Activated T-cell treated with anti-CD3 and anti-CD28 coated beads for 48 hours (primary cell): ENCODE data around the gene TLR3.
"Not testable (repeated sequence)": the region's sequence is repeated elsewhere in the genome, so short reads cannot be mapped to it uniquely, and the experiment has no call there.

Source experiments
- DNase-seq: peaks from one replicate; pipeline ENCODE4 v3.0.0-alpha.2; 2020; ENCODE audit warnings: low read depth

TLR3 gene

DNA sequence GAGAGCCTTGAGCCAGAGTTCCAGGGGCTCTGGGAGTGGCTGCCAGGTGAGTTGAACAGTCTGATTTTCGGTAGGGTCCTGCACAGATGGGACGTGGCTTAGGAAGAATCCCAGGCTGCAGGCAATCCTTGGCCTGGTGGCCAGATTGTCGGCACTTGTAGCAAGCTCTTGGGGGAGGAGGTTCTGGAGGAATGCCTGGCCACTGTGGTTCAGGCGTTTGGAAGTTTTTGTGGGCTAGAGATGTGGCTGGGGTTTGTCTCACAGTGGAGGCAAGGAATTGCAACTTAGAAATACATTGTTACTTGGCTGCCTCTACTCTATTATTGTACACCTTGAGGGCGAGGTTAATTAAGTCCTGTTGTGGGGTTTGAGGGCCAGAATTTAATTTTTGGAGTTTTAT, 21.5 kb upstream of the TLR3 start:
- DNase-seq, result not testable (repeated sequence)

DNA sequence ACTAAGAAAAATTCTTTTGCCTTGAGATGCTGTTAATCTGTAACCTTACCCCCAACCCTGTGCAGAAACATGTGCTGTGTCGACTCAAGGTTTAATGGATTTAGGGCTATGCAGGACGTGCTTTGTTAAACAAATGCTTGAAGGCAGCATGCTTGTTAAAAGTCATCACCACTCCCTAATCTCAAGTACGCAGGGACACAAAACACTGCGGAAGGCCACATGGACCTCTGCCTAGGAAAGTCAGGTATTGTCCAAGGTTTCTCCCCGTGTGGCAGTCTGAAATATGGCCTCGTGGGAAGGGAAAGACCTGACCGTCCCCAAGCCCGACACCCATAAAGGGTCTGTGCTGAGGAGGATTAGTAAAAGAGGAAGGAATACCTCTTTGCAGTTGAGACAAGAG, 18.8 kb upstream of the TLR3 start:
- not testable (repeated sequence) for DNase-seq

DNA sequence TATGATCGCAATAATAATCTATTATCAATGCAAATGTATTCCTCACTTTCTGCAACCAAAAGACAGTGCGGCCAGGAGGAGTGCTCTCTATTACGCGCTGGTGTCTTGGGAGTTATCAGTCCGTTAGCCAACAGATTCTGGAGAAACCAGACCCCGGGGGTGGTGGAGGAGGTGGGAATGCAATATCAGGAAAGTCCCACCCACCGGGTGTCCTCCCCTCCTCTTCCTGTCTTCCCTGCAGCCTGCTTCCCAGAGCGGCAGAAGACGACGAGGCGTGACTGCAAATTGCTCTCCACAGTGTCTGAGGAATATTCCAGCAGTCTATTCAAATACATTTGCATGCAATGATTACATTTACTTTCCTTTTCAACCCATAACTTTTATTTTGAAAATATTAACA, 17.9 kb upstream of the TLR3 start:
- no peak for DNase-seq

DNA sequence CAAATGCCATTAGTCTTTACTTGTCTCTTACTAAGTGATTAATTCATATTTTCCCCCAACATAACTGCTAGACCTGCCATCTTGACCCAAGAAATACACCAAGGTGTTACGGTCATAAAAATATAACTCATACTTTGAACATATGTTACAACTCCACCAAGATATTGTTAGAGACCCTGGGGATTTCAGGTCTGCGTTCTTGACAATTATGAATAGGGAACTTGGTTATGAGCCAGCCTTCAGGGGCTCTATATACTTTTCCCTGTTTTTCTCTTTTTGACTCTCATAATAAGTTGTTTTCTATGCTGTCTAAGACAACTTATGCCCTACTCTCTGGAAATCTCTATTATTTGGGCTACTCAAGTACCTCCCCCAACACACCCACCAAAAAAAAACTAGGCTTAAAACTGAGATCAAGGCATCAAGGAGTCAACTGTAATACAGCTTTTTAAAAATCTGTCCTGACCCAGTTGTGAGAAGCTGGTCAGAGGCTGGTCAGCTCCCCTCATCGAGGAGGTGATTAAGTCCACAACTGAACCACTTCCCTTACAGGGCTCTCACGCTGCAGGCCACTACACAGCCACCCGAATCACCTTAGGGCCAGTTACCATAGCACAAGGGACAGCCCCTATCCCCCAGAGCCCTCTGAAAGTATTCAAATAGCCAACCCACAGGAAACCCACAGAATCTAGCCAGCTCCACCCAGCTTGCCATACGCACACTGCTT, 10.5 kb upstream of the TLR3 start:
- no peak for DNase-seq

DNA sequence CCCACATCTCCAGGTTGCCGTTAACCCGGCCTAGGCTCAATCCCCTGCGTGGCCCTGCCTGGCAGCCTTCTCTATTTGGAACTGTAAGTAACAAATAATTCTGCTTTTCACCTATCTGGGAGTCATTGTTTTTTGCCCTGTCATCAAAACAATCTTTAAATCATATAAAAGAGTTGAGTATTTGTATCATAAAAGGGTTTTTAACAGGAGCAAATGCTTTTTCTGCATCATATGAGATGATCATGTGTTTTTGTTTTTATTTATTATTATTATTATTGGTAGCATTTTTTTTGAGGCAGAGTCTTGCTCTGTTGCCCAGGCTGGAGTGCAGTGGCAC, 10.0 kb upstream of the TLR3 start:
- no peak for DNase-seq

DNA sequence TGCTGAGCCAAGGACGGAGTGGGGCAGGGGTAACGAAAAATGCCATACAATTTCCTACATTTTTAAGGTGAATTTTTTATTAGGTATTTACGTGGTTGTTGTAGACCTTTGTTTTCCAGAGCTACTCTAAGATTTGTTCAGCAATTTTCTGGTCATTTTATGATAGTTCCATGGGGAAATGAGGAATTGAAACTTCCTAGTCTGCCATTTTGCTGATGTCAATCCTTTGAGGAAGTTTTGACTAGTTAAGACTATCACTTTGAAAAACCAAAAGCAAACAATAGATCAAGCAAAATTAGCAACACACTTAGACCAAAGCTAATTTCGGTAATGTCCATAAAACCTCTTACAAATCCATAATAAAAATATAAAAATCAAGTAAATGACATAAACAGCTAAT, 7.0 kb upstream of the TLR3 start:
- no peak for DNase-seq

DNA sequence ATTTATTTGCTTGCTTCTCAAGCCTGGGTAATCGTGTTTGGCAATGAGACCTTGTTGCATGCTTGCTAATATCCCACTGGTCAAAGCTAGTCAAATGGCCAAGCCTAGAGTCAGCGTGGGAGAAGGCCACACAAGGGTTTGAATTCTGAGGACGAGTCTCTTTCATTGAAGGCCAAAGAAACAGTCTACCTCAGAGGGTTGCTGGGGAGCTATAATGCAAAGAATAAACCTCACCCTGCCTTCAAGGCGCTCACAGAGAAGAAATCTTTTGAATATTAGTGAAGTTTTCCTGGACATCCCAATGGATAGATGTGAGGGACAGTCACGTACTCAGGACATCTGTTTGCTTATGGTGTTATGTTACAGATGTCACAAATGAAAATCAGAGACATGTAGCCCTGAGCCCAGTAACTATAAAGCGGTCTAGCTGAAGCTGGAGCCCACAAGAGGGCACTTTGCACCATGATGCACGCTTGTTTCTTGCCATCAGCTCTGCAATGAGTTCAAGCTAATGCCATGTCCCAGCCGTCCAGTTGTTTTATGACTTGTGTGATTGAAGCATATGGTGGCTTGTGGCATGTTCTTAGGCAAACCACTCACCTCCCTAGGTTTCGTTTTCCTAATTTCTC, 1.1 kb upstream of the TLR3 start:
- DNase-seq, result no peak

DNA sequence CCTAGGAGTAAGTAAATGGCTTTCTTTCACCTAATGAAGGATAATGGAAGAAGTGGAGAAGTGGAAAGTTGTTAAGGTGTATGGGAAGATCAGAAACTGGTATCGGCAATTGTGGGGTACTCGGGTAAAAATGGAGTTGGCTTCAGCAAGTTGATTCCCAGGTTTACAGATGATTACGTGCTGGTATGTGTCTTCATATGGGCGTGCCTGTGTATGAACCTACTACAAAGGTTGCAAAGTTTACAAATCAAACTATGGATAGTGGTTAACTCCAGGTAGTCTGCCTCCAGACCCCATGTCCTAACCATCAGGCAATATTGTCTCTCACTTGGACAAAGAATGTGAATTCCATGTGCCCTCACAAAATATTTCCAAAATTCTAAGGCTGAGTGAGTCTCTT, 773 bp downstream of the TLR3 start:
- DNase-seq, result no peak

DNA sequence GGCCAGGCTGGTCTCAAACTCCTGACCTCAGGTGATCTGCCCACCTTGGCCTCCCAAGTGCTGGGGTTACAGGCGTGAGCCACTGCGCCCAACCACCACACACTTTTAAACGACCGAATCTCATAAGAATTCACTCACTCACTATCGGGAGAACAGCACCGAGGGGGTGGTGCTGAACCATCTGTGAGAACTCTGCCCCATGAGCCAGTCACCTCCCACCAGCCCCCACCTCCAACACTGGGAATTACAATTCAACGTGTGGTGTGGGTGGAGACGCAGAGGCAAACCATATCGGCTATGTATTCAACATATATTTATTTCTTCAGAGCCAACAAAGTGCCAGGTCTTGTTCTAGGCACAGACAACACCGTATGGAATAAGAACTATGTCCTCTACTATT, 3.6 kb downstream of the TLR3 start:
- DNase-seq, result no peak

DNA sequence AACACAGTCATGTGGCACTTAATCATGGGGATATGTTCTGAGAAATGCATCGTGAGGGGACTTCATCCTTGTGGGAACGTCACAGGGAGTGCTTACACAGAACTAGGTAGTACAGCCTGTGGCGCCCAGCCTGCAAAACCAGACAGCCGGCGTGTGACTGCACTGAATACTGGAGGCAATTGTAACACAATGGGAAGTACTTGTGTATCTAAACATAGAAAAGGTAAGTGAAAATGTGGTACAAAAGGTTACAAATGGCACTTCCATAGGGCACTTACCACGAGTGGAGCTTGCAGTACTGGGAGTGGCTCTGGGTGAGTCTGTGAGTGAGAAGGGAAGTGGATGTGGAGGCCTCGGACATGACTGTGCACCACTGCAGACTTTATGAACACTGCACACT, 5.2 kb downstream of the TLR3 start:
- no peak for DNase-seq

DNA sequence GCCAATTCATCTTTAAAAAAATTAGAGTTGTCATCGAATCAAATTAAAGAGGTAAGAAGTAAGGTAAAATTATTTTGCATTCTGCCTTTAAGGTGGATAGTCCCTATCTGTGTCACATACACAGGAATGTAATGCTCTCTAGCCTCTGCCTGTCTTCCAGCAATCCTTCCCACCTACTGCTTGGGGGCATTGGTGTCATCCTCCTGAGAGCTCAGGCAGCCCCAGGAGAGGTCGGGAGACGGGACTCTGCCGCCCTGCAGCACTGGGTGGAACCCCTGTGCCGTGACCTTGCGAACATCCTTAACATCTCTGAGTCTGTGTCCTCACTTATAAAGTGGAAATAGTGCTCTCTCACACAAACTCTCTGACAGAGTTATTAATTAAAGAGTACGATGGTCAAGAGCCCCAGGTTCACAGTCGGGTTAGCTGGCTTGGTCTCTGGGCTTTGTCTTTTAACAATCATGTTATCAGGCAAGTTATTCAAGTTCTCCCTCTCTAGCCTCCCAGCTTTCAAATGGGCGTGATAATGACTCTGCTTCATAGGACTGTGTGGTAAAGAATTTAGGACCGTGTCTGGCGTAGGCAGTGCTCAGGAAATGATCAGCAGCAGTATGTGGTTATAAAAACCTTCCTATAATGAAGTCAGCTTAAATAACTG, 10.2 kb downstream of the TLR3 start:
- no peak for DNase-seq

DNA sequence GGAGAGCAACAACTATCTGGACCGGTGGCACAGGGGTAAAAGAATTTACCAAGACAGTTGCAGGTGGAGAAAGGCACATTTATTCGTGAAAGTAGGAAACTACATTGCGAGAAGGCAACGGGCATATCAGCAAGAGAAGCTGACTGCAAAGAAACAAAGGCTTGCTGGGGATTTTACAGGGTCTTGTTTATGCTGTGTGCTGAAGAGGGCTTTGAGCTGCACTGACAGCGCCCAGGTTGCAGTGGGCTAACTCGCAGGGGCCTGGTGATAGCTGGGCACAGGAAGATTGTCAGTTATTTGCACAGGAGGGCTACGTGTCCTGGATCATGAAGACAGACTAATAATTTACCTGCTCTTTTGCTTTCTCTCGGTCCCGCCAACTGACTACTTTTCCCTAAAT, 10.7 kb downstream of the TLR3 start:
- no peak for DNase-seq

DNA sequence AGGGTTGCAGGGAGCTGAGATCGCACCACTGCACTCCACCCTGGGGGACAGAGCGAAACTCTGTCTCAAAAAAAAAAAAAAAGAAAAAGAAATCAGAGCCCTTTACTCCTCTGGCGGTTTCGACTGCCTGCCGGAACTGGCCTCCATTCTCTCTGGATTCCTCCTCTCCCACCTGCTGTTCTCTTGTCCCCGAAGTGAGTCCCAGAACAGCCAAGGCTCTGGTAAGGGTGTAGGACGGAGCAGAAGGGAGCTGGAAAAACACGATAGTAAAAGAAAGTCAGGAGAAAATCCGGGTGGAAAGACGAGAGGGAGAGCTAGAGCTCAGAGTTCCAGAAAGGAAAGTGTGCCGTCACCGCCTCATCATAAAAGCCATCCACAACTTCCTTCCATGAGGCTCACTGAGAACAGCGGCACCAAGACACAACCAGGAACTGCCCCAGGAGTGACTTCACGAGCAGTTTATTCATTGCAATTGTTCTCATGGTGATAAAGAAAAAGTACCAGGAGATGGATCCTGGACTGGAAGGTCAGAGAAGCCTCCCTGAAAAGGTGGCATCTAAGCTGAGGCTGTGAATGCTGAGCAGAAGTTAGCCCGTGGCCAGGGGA, 12.3 kb downstream of the TLR3 start:
- no peak for DNase-seq

DNA sequence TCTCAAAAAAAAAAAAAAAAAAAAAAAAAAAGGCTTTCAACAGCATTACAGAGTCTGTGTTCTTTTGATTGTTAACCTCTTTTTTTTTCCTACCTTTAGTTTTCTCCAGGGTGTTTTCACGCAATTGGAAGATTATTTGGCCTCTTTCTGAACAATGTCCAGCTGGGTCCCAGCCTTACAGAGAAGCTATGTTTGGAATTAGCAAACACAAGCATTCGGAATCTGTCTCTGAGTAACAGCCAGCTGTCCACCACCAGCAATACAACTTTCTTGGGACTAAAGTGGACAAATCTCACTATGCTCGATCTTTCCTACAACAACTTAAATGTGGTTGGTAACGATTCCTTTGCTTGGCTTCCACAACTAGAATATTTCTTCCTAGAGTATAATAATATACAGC, 13.3 kb downstream of the TLR3 start:
- no peak for DNase-seq

DNA sequence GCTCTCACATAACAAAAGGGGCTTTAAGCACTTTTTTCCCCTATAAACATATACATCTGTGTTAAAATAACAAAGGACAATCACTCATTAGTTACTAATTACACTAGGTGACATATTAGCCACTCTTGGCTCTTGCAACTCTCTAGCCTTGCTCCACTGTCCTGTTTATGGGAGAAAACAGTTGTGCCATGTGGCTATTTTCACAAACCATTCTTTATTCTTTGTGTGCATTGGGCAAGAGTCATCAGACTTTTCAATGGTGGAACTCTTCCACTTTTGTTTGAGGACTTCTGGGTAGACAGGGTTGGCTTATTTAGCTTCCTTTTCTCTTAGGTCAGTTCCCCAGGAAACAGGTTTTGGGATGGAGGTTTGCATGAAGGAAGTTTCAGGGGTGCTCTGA, 19.6 kb downstream of the TLR3 start:
- DNase-seq, result no peak

DNA sequence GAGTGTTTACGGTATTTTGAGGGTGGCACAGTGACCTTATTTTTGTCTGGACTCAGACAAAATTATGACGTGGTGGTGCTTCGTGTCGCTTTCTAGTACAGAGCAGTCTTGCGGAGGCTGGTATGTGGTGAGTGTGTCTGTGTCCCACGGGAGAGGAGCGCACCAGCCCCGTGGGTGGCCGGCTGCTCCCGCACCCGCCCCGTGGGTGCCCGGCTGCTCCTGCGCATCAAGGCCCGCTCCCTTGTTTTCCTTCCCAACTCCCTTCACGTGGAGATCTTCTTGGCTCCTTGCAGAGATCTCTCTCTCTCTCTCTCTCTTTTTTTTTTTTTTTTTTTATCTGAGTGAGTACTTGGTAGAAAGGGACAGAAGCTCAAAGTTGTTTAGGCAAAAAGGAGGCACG, 23.3 kb downstream of the TLR3 start:
- DNase-seq, result no peak

DNA sequence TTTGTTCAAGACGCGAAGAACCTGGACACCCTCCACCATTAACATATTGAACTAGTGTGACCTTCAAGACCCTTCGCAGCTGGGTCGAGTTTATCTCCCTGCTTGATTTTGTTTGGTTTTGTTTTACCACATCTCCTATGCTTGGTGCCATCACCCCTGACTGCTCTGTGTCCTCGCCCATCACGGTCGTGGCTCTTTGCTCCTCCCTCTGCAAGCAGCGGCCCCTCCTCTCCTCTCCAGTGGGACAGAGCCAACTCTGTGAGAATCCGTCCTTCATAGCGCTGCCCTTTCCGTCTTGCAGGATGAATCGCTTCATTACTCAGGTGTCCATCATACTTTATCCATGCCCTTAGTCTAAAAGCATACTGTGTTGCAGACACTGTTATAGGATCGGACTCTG, 26.4 kb downstream of the TLR3 start:
- no peak for DNase-seq

DNA sequence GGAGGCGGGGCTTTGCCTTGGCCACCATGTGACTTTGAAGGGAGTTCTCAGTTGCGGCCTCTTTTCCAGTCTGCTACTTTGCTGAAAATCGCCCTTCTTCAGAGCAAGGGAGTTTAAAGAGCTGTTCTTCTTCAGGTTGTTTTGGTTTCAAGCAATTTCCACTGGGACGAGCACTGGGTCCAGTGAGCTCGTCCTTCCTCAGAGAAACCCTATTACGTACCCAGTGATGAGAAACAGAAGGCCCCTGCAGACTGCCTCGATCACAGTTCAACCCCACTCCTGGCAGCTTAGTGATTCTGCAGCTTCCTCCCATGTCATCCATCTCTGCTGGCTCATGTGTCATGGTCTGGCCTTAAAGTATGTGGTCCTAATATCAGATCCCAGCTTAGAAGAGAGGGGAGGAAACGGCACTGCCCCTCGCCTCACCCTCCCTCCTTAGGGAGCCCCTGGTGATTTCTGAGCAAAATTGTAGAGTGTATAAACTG, 27.8 kb downstream of the TLR3 start:
- no peak for DNase-seq

DNA sequence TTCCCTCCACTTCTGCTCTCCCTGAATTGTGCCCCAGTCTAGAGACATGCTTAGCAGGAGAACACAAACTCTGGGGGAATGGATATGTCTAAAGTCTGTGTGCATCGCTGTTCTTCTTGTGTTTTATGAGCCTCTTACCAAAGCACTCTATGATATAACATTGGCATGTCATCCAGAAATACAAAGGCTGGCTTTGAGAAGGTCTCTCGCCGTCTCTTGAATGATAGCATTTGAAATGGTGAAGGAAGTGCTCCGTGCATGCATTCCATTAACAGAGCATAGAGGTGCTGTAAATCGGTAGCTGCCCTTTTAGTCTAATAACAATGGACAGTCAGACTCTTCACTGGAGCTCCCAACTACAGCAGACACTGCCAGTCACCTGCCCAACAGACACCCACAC, 28.4 kb downstream of the TLR3 start:
- no peak for DNase-seq

DNA sequence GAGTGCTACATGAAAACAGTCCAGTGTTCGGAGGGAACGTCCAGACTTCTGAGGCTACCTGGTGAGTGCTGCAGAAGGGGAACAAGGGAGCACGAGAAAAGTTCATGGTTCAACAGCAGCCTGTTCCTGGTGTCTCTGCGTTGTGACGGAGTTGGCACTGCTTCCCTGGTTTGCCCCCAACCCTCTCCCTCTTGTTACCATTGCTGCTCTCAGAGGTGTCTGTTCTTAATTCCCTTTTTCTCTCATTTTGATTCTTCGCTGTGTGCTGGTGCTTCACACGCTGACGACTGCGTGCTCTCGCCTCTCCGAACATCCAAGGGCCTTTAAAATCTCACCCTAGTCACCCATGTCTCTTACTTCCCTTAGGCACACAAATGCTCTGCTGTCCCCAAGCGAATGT, 34.0 kb downstream of the TLR3 start:
- DNase-seq, result no peak

DNA sequence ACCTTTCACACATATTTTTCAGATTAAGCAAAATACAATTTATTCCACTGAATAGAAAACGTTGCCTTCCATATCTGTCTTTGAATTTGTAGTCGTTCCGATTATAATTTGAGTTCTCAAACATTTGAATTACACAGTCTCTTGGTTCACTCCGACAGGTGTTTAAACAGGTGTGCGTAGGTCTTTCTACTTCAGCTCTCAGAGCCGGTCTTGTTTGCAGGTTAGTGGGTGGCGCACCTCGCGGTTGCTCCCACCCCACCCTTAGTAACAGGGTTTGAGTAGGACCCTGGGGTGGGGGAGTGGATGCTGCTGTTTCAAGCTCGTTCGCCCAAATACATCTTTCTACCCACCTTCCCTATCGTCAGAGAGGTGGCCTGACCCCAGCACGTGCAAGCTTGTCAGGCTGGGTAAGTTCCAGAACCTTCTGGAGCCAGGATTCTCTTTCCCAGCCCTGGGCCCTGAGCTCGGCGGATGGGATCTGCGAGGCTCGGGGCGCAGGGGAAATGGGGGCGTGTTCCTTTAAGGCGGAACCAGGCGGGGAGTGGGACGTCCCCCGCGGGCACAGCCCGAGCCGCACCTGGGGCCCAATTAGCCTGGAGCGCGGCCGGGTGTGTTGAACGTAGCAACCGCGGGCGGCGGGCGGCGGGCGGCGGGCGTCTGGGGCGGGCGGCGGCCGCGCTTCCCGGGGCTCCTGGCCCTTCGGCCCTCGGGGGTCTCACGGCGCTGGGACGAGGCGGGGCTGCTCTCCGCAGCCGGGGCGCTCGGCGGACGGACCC, 35.3 kb downstream of the TLR3 start, which contains the start of gene FAM149A:
Gene FAM149A (plus strand): TSS at position 591 of the 776 bp plus-strand sequence.
- DNase-seq, result peak; percentile 41
